NCI-H1436 (cell line): ENCODE results near the gene KRTAP5-1.

Source experiments
- DNase-seq: peaks from one replicate; lab custom pipeline; 2025; lab: John Stamatoyannopoulos, UW

KRTAP5-1 gene

GRCh38 chr11:1545432-1545831 lies 39.7 kb downstream of the KRTAP5-1 start:
- no peak for DNase-seq

GRCh38 chr11:1544536-1544935 lies 40.5 kb downstream of the KRTAP5-1 start:
- DNase-seq: no peak

DNA sequence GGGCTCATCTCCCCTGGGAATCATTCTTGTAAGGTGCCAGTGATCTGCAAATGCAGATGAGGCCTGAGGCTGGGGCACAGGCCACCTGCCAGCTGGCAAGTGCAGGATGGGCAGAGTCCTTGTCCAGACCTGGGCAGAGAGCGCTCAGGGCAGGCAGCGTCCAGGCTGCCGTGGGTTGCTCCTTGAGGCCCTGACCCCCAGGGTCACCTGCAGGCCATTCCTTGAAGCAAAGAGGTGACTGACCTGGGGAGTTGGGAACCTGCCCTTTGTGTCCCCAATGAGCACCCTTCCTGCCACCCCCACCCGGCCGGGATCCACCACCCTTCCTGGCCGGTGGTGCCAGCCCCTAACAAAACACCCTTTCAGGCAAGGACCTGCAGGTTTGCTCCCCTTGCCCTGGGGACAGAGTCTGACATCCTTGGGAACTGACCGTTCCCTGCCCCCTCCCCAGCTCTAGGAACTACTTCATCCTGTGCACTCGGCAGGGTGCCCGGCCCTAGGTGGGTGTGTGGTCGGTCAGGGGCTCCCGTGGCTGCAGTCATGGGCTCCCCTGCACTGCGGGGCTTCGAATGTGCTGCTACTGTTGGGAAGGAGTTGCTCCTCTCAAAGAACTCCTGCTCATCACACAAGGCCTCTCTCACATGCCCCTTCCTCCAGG lies 41.3 kb downstream of the KRTAP5-1 start:
- DNase-seq: no peak

- DNase-seq: no peak
Observed at GRCh38 chr11:1542267-1542666, 42.8 kb downstream of the KRTAP5-1 start.

- DNase-seq: no peak
Observed at GRCh38 chr11:1541474-1542204, 43.4 kb downstream of the KRTAP5-1 start.

DNA sequence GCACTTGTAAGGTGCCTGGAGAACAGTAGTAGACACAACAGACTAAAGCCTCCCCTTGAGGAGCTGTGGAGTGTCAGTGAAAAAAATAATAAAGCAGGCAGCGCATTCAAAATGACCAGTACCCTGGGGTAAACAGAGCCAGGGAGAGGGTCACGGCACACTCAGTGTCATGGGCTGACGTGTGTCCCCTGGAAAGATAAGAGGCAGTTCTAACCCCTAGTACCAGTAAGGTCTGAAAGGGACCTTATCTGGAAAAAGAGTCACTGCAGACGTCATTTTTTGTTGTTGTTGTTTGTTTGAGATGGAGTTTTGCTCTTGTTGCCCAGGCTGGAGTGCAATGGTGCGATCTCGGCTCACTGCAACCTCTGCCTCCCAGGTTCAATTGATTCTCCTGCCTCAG lies 45.0 kb downstream of the KRTAP5-1 start:
- no peak for DNase-seq

GRCh38 chr11:1538153-1538552 lies 46.9 kb downstream of the KRTAP5-1 start:
- DNase-seq: no peak

GRCh38 chr11:1536065-1536843 lies 48.8 kb downstream of the KRTAP5-1 start:
- DNase-seq: no peak

GRCh38 chr11:1534682-1535081 lies 50.4 kb downstream of the KRTAP5-1 start:
- no peak for DNase-seq
